Measurements from ENCODE around the gene LRRC56. TPM values are rescaled to one million over a fixed set of nuclear protein-coding genes. Genes with fewer than 3 reads are reported as not detected.

The LRRC56 gene
- total and polyA plus RNA-seq, 2 of the 13 experiments (the other 11 are each of a cell fraction or from before 2014, with no cell fraction given), result 0.11 to 0.29 TPM

- TF ChIP-seq NFIC (IDR thresholded peaks at IDR 0.05; ENCODE audit: low read length) (no peak), ZNF101 (CRISPR knock-in tag; IDR thresholded peaks at IDR 0.05; ENCODE audit: borderline replicate concordance, low read depth) (no peak), ZNF232 (CRISPR knock-in tag; IDR thresholded peaks at IDR 0.05; ENCODE audit: borderline replicate concordance) (no peak), NCOA2 (CRISPR knock-in tag; IDR thresholded peaks at IDR 0.05) (no peak), BCL6 (CRISPR knock-in tag; IDR thresholded peaks at IDR 0.05) (no peak), DDIT3 (CRISPR knock-in tag; IDR thresholded peaks at IDR 0.05) (no peak), ZHX1 (CRISPR knock-in tag; IDR thresholded peaks at IDR 0.05; ENCODE audit: low read depth) (no peak), ZNF563 (CRISPR knock-in tag; IDR thresholded peaks at IDR 0.05) (no peak), TOE1 (CRISPR knock-in tag; IDR thresholded peaks at IDR 0.05) (no peak), HNRNPUL1 (IDR thresholded peaks at IDR 0.05; ENCODE audit: low read depth, low read length) (no peak), ADNP (CRISPR knock-in tag; IDR thresholded peaks at IDR 0.05) (peak; percentile 48; the same call in 1 of the 2 replicates), ZNF296 (CRISPR knock-in tag; conservative IDR thresholded peaks at IDR 0.05) (no peak), ZNF629 (CRISPR knock-in tag; conservative IDR thresholded peaks at IDR 0.05) (no peak), CBX2 (IDR thresholded peaks at IDR 0.05; ENCODE audit: low read depth, low read length) (no peak), CBX2 (CRISPR knock-in tag; IDR thresholded peaks at IDR 0.05; ENCODE audit: low read depth) (no peak), NR2F1 (CRISPR knock-in tag; IDR thresholded peaks at IDR 0.05) (no peak)
- TF ChIP-seq, protein P1, sequence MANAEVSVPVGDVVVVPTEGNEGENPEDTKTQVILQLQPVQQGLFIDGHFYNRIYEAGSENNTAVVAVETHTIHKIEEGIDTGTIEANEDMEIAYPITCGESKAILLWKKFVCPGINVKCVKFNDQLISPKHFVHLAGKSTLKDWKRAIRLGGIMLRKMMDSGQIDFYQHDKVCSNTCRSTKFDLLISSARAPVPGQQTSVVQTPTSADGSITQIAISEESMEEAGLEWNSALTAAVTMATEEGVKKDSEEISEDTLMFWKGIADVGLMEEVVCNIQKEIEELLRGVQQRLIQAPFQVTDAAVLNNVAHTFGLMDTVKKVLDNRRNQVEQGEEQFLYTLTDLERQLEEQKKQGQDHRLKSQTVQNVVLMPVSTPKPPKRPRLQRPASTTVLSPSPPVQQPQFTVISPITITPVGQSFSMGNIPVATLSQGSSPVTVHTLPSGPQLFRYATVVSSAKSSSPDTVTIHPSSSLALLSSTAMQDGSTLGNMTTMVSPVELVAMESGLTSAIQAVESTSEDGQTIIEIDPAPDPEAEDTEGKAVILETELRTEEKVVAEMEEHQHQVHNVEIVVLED (CRISPR knock-in tag; IDR thresholded peaks at IDR 0.05; ENCODE audit: borderline replicate concordance), result no peak
- TF ChIP-seq, protein P2, sequence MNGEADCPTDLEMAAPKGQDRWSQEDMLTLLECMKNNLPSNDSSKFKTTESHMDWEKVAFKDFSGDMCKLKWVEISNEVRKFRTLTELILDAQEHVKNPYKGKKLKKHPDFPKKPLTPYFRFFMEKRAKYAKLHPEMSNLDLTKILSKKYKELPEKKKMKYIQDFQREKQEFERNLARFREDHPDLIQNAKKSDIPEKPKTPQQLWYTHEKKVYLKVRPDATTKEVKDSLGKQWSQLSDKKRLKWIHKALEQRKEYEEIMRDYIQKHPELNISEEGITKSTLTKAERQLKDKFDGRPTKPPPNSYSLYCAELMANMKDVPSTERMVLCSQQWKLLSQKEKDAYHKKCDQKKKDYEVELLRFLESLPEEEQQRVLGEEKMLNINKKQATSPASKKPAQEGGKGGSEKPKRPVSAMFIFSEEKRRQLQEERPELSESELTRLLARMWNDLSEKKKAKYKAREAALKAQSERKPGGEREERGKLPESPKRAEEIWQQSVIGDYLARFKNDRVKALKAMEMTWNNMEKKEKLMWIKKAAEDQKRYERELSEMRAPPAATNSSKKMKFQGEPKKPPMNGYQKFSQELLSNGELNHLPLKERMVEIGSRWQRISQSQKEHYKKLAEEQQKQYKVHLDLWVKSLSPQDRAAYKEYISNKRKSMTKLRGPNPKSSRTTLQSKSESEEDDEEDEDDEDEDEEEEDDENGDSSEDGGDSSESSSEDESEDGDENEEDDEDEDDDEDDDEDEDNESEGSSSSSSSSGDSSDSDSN (CRISPR knock-in tag; IDR thresholded peaks at IDR 0.05), result no peak
- TF ChIP-seq, protein P3, sequence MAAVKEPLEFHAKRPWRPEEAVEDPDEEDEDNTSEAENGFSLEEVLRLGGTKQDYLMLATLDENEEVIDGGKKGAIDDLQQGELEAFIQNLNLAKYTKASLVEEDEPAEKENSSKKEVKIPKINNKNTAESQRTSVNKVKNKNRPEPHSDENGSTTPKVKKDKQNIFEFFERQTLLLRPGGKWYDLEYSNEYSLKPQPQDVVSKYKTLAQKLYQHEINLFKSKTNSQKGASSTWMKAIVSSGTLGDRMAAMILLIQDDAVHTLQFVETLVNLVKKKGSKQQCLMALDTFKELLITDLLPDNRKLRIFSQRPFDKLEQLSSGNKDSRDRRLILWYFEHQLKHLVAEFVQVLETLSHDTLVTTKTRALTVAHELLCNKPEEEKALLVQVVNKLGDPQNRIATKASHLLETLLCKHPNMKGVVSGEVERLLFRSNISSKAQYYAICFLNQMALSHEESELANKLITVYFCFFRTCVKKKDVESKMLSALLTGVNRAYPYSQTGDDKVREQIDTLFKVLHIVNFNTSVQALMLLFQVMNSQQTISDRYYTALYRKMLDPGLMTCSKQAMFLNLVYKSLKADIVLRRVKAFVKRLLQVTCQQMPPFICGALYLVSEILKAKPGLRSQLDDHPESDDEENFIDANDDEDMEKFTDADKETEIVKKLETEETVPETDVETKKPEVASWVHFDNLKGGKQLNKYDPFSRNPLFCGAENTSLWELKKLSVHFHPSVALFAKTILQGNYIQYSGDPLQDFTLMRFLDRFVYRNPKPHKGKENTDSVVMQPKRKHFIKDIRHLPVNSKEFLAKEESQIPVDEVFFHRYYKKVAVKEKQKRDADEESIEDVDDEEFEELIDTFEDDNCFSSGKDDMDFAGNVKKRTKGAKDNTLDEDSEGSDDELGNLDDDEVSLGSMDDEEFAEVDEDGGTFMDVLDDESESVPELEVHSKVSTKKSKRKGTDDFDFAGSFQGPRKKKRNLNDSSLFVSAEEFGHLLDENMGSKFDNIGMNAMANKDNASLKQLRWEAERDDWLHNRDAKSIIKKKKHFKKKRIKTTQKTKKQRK (IDR thresholded peaks at IDR 0.05; ENCODE audit: low read length), result no peak
Observed at GRCh38 chr11:520428-521176, 16.7 kb upstream of the LRRC56 start (continued).
